GM12874 (cell line): ENCODE data around the gene OR8G5.

Experiments
- TF ChIP-seq, protein P1 (sequence below): IDR thresholded peaks from 2 replicates; pipeline ENCODE4 v1.5.1; 2011; ENCODE audit warnings: low read depth, mild to moderate bottlenecking, control low read depth, low read length, moderate library complexity; ENCODE audit not compliant: insufficient read depth

Gene OR8G5

DNA sequence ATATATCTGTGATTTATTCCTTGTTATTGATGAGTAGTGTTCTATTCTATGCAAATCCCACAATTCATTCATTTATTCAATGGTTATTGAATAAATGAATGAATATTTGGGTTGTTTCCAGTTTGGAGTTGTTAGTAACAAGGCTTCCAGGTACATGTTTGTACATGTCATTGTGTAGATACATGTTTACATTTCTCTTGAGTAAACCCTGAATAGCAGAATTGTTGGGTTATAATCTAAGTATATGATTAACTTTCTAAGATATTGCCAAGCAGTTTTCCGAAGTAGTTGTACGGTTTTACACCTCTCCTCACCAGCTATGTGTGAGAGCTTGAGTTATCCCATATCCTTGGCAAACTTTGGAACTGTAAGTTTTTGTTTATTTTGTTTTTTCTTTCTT is 33.8 kb upstream of the OR8G5 start:
- TF ChIP-seq, protein P1, sequence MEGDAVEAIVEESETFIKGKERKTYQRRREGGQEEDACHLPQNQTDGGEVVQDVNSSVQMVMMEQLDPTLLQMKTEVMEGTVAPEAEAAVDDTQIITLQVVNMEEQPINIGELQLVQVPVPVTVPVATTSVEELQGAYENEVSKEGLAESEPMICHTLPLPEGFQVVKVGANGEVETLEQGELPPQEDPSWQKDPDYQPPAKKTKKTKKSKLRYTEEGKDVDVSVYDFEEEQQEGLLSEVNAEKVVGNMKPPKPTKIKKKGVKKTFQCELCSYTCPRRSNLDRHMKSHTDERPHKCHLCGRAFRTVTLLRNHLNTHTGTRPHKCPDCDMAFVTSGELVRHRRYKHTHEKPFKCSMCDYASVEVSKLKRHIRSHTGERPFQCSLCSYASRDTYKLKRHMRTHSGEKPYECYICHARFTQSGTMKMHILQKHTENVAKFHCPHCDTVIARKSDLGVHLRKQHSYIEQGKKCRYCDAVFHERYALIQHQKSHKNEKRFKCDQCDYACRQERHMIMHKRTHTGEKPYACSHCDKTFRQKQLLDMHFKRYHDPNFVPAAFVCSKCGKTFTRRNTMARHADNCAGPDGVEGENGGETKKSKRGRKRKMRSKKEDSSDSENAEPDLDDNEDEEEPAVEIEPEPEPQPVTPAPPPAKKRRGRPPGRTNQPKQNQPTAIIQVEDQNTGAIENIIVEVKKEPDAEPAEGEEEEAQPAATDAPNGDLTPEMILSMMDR = no peak

DNA sequence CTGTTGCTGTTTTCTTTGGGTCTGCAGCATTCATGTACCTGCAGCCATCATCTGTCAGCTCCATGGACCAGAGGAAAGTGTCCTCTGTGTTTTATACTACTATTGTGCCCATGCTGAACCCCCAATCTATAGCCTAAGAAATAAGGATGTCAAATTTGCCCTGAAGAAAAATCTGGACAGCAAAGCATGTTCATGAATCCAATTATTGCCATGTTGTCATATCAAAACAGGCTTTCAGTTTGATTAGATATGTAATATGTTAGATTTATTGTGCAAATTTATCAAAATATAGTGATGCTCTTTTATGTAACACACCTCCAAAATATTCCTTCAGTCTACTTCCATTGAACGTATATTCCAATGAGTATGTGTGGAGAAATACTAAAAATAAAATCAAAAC is 30.7 kb upstream of the OR8G5 start:
- TF ChIP-seq, protein P1 = no peak

DNA sequence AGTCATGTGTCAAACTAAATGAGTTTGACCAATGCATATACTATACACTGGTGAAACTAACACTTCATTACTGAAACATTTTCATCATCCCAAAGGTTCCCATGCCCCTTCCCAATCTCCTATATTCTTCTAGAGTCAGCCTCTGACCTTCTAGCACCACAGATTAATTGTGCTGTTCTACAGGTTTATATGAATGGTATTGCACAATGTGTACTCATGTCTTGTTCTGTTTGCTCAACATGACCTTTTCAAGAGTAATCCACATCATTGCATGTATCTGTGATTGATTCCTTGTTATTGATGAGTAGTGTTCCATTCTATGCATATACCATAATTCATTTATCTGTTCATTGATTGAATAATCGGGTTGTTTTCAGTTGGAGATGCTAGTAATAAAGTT is 22.8 kb upstream of the OR8G5 start:
- TF ChIP-seq, protein P1 = no peak

DNA sequence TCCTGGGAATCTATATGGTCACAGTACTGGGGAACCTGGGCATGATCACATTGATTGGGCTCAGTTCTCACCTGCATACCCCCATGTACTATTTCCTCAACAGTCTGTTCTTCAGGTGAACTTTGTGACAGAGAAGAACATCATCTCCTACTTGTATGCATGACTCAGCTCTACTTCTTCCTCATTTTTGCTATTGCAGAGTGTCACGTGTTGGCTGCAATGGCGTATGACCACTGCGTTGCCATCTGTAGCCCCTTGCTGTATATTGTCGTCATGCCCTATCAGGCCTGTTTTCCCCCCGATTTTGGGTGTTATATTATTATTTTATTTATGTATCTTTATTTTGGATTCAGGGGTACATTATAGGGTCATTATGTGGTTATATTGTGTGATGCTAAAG is 17.7 kb upstream of the OR8G5 start:
- TF ChIP-seq, protein P1 = no peak

DNA sequence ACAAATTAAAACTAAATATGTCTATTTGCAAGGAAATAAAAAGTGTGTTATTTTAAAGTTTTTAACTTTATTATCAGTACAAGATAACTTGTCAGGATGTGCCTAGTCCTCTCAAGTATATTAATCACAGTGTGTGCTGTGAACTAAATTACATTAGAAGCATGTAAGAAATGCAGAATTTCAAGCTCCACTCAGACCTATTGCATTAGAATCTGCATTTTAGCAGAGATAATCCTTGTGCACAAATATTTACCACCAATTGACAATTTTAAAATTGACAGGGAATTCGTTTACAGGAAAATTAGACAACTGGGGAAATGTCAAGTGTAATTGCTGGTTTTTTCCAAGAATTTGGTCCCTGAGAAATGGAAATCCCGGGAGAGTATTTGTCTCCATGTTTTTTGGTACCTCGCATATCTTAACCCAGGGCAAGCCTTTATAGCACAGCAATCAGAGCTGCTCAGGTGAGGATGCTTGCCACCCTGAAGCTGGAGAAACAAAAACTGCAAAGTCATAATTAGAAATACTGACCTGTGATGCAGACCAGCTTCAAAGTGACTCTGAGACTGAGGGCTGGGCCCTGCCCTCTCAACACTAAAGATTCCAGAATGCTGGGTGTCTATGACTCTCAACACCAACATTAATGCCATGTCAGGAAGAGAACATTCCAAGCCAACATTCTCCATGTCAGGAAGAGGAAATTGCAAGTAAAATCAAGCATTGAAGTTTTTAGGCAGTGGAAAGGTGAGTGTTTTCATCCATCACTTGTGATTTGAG is 15.4 kb upstream of the OR8G5 start, which contains the start of gene OR8G1:
Gene OR8G1 (plus strand): TSS at position 475 of the 777 bp plus-strand sequence. CDS start 8,581 bp downstream, outside the sequence.
- TF ChIP-seq, protein P1 = no peak

DNA sequence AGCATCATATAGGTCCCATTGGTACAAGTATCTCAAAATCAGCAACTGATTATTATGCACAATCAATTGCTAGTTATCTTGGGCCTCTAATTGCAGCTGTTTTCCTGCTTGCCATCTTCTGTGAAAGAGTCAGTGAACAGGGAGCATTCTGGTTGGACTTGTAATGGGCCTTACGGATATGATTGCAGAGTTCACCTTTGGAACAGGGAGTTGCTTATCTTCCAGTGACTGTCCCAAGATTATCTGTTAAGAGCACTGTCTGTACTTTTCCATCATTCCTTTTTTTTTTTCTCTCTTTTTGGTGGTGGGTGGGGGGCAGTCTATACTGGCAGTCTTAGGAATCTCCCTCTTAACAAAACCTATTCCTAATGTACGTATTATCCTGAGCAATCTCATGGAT is 17.8 kb downstream of the OR8G5 start:
- TF ChIP-seq, protein P1 = no peak

DNA sequence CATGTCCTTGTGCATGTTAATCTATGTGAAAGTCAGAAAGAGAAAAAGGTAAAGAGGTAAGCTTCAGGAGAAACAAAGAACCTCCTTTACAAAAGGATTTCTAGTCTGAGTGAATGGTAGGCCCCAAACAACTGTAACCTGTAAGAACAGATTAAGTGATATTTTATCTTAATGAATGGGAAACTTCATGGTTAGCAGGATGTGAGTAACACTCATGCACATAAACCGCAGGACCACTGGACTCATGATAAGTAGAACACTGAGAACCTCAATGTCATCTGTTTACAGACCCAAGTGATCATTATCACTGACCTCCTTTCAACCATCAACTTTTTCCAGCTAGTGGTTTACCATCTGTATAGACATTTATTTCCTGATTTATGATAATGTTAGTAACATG is 19.9 kb downstream of the OR8G5 start:
- TF ChIP-seq, protein P1 = no peak
